ENCODE data around the gene DGUOK.

DNA sequence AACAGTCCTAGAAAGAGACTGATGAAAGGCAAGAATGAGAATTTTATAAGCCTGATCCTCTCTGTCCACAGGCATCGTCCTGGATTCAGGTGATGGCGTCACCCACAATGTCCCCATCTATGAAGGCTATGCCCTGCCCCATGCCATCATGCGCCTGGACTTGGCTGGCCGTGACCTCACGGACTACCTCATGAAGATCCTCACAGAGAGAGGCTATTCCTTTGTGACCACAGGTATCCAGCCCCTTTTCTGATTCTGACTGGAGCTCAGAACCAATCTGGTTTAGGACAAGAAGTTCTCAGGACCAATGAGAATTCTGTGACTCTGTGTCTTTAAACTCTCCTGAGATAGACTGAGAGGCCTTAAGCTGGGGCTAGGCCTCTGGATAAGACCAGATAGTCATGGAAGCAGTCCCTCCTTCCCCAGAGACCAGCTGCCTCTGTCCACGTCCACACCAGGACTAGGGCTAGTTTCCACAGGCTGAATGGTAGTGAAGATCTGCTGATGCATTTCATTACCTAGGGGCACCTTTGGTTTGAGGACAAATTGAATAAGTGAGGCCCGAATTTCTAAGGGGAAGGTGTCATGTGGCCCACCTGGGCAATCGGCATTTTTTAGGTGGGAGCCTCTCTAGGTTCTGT, 13.1 kb upstream of the DGUOK start:
- TF ChIP-seq, protein P1, sequence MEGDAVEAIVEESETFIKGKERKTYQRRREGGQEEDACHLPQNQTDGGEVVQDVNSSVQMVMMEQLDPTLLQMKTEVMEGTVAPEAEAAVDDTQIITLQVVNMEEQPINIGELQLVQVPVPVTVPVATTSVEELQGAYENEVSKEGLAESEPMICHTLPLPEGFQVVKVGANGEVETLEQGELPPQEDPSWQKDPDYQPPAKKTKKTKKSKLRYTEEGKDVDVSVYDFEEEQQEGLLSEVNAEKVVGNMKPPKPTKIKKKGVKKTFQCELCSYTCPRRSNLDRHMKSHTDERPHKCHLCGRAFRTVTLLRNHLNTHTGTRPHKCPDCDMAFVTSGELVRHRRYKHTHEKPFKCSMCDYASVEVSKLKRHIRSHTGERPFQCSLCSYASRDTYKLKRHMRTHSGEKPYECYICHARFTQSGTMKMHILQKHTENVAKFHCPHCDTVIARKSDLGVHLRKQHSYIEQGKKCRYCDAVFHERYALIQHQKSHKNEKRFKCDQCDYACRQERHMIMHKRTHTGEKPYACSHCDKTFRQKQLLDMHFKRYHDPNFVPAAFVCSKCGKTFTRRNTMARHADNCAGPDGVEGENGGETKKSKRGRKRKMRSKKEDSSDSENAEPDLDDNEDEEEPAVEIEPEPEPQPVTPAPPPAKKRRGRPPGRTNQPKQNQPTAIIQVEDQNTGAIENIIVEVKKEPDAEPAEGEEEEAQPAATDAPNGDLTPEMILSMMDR (IDR thresholded peaks at IDR 0.05), result no peak
- TF ChIP-seq POLR2AphosphoS5 (IDR thresholded peaks at IDR 0.05; ENCODE audit: low read depth, low read length) (no peak), SIN3A (IDR thresholded peaks at IDR 0.05; ENCODE audit: borderline replicate concordance, insufficient read depth, low read depth, low read length) (no peak)
- TF ChIP-seq, protein P2, sequence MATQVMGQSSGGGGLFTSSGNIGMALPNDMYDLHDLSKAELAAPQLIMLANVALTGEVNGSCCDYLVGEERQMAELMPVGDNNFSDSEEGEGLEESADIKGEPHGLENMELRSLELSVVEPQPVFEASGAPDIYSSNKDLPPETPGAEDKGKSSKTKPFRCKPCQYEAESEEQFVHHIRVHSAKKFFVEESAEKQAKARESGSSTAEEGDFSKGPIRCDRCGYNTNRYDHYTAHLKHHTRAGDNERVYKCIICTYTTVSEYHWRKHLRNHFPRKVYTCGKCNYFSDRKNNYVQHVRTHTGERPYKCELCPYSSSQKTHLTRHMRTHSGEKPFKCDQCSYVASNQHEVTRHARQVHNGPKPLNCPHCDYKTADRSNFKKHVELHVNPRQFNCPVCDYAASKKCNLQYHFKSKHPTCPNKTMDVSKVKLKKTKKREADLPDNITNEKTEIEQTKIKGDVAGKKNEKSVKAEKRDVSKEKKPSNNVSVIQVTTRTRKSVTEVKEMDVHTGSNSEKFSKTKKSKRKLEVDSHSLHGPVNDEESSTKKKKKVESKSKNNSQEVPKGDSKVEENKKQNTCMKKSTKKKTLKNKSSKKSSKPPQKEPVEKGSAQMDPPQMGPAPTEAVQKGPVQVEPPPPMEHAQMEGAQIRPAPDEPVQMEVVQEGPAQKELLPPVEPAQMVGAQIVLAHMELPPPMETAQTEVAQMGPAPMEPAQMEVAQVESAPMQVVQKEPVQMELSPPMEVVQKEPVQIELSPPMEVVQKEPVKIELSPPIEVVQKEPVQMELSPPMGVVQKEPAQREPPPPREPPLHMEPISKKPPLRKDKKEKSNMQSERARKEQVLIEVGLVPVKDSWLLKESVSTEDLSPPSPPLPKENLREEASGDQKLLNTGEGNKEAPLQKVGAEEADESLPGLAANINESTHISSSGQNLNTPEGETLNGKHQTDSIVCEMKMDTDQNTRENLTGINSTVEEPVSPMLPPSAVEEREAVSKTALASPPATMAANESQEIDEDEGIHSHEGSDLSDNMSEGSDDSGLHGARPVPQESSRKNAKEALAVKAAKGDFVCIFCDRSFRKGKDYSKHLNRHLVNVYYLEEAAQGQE (IDR thresholded peaks at IDR 0.05; ENCODE audit: insufficient read depth in 1 of 2, low read depth in 2 of 2, low read length in 1 of 2), result no peak
